Parathyroid adenoma (tissue), 2 donors: ENCODE measurements around the gene SLC12A5.

ENCODE experiments used
- H2AFZ ChIP-seq: fragments of 300-600 bp; sonication (generic); one replicate; pipeline ENCODE4 v1.7.0; 2017; ENCODE audit warnings: antibody characterized with exemption, mild to moderate bottlenecking
- H3K27ac ChIP-seq: fragments of 300-600 bp; sonication (generic); one replicate; pipeline ENCODE4 v1.7.0; 2017
- H3K27me3 ChIP-seq: fragments of 300-600 bp; sonication (generic); one replicate; pipeline ENCODE4 v1.7.0; 2017; ENCODE audit warnings: low read length; ENCODE audit not compliant: control insufficient read depth, insufficient read depth
- H3K36me3 ChIP-seq: fragments of 300-600 bp; sonication (generic); one replicate; pipeline ENCODE4 v1.7.0; 2017; ENCODE audit warnings: low read length; ENCODE audit not compliant: control insufficient read depth, insufficient read depth
- H3K4me1 ChIP-seq: fragments of 300-600 bp; sonication (generic); one replicate; pipeline ENCODE4 v1.7.0; 2017; ENCODE audit warnings: control low read depth
- H3K4me2 ChIP-seq: fragments of 300-600 bp; sonication (generic); one replicate; pipeline ENCODE4 v1.7.0; 2017; ENCODE audit warnings: low read length
- H3K4me3 ChIP-seq: fragments of 300-600 bp; sonication (generic); one replicate; pipeline ENCODE4 v1.7.0; 2017; ENCODE audit warnings: low read depth, low read length
- H3K79me2 ChIP-seq: fragments of 300-600 bp; sonication (generic); one replicate; pipeline ENCODE4 v1.7.0; 2017; ENCODE audit warnings: control low read depth
- H3K9ac ChIP-seq: fragments of 300-600 bp; sonication (generic); one replicate; pipeline ENCODE4 v1.7.0; 2017; ENCODE audit warnings: mild to moderate bottlenecking
- H3K9me3 ChIP-seq: fragments of 300-600 bp; sonication (generic); one replicate; pipeline ENCODE4 v1.7.0; 2017; ENCODE audit warnings: low read length; ENCODE audit not compliant: control insufficient read depth
- TF ChIP-seq, protein P1 (sequence below): fragments of 300-600 bp; sonication (generic); IDR thresholded peaks from one replicate; pipeline ENCODE4 v1.7.0; 2017; ENCODE audit warnings: antibody characterized with exemption, mild to moderate bottlenecking
- donor health status: primary hyperparathyroidism.

SLC12A5 gene

DNA sequence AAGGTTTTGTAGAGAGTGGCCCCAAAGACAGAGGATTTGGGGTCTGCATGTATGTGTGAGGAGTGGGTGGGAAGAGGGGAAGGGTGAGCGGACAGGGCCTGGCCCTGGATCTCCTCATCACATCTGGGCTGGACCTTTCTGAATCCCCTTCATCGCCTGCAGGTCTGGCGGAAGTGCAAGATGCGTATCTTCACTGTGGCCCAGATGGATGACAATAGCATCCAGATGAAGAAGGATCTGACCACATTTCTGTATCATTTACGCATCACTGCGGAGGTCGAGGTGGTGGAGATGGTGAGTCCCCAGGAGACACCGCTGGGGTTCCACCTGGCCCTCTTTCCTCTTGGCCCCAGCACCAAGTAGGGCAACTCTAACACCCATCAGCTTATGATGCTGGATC lies 24.4 kb downstream of the SLC12A5 start:
- H3K27ac ChIP-seq = no peak overlapping the region
- TF ChIP-seq, protein P1, sequence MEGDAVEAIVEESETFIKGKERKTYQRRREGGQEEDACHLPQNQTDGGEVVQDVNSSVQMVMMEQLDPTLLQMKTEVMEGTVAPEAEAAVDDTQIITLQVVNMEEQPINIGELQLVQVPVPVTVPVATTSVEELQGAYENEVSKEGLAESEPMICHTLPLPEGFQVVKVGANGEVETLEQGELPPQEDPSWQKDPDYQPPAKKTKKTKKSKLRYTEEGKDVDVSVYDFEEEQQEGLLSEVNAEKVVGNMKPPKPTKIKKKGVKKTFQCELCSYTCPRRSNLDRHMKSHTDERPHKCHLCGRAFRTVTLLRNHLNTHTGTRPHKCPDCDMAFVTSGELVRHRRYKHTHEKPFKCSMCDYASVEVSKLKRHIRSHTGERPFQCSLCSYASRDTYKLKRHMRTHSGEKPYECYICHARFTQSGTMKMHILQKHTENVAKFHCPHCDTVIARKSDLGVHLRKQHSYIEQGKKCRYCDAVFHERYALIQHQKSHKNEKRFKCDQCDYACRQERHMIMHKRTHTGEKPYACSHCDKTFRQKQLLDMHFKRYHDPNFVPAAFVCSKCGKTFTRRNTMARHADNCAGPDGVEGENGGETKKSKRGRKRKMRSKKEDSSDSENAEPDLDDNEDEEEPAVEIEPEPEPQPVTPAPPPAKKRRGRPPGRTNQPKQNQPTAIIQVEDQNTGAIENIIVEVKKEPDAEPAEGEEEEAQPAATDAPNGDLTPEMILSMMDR = no peak
- no peak overlapping the region for H2AFZ ChIP-seq
- H3K4me1 ChIP-seq = no peaks in the 10 kb centered on the region
- H3K4me3 ChIP-seq = no peak overlapping the region
- no peaks in the 10 kb centered on the region for H3K79me2 ChIP-seq
- no peak overlapping the region for H3K4me2 ChIP-seq
- no peaks in the 10 kb centered on the region for H3K9me3 ChIP-seq
- H3K36me3 ChIP-seq = no peaks in the 10 kb centered on the region
- H3K27me3 ChIP-seq = no peaks in the 10 kb centered on the region
- H3K9ac ChIP-seq = no peak overlapping the region

- Histone ChIP-seq H3K27me3 (no peaks in the 10 kb centered on the region), H3K4me2 (no peak overlapping the region), H3K36me3 (no peaks in the 10 kb centered on the region), H3K9ac (no peak overlapping the region), H3K27ac (no peak overlapping the region), H3K79me2 (no peaks in the 10 kb centered on the region), H3K4me1 (no peaks in the 10 kb centered on the region), H3K9me3 (no peaks in the 10 kb centered on the region), H2AFZ (no peak overlapping the region), H3K4me3 (no peak overlapping the region)
- TF ChIP-seq, protein P1 = no peak
These were observed 25.6 kb downstream of the SLC12A5 start for GRCh38 chr20:46054606-46055005.

DNA sequence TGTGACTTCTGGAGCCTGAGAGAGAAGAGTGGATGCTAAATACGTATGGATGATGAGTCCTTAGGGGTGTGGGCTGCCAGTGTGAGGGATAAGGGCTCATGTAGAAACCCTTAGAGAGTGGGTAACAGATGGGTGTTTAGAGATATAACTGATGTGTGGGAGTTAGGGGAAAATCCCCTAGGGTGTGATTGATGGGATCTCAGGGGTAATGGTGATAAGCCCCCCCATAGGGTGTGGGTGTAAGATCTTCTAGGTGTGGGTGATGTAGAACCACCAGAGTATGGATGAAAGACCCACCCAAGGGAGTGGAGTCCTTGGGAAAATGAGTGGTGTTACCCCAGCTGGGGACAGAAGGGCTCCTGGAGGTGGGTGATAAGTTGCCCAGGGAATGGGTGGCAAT lies 26.3 kb downstream of the SLC12A5 start:
- no peaks in the 10 kb centered on the region for H3K36me3 ChIP-seq
- no peaks in the 10 kb centered on the region for H3K79me2 ChIP-seq
- no peak overlapping the region for H3K9ac ChIP-seq
- H3K4me3 ChIP-seq = no peak overlapping the region
- H3K4me2 ChIP-seq = no peak overlapping the region
- H3K9me3 ChIP-seq = no peaks in the 10 kb centered on the region
- H2AFZ ChIP-seq = no peak overlapping the region
- no peaks in the 10 kb centered on the region for H3K4me1 ChIP-seq
- TF ChIP-seq, protein P1 = no peak
- H3K27ac ChIP-seq = no peak overlapping the region
- H3K27me3 ChIP-seq = no peaks in the 10 kb centered on the region

- TF ChIP-seq, protein P1 = no peak
- no peak overlapping the region for H3K9ac ChIP-seq
- no peaks in the 10 kb centered on the region for H3K36me3 ChIP-seq
- no peak overlapping the region for H2AFZ ChIP-seq
- H3K4me3 ChIP-seq = no peak overlapping the region
- H3K27me3 ChIP-seq = no peaks in the 10 kb centered on the region
- H3K79me2 ChIP-seq = no peaks in the 10 kb centered on the region
- H3K4me1 ChIP-seq = no peaks in the 10 kb centered on the region
- H3K9me3 ChIP-seq = no peaks in the 10 kb centered on the region
- no peak overlapping the region for H3K27ac ChIP-seq
- H3K4me2 ChIP-seq = no peak overlapping the region
These were observed 27.2 kb downstream of the SLC12A5 start for GRCh38 chr20:46056027-46056833.
